Hepatocyte (in vitro differentiated cells): ENCODE results near the gene SPINT3. TPM values are rescaled to one million over a fixed set of nuclear protein-coding genes. Genes with fewer than 3 reads are reported as not detected.

Source experiments
- DNase-seq: peaks from one replicate; pipeline ENCODE4 v3.0.0-alpha.2; 2016; ENCODE audit warnings: low spot score
- H2AFZ ChIP-seq: fragments of 200-600 bp; sonication (generic); 2 replicates; pipeline ENCODE4 v1.6.0; 2016; ENCODE audit warnings: antibody characterized with exemption, mild to moderate bottlenecking
- H3K27ac ChIP-seq: fragments of 200-600 bp; sonication (generic); 2 replicates; pipeline ENCODE4 v1.5.1; 2016; ENCODE audit warnings: mild to moderate bottlenecking
- H3K27me3 ChIP-seq: fragments of 200-600 bp; sonication (generic); 2 replicates; pipeline ENCODE4 v1.6.1; 2016
- H3K36me3 ChIP-seq: fragments of 200-600 bp; sonication (generic); replicated peaks from 2 replicates; pipeline ENCODE4 v1.5.1; 2016; ENCODE audit warnings: low read depth; ENCODE audit not compliant: insufficient read depth
- H3K4me1 ChIP-seq: fragments of 200-600 bp; sonication (generic); 2 replicates; pipeline ENCODE4 v1.5.1; 2016; ENCODE audit warnings: mild to moderate bottlenecking, moderate library complexity; ENCODE audit not compliant: insufficient read depth
- H3K4me2 ChIP-seq: fragments of 200-600 bp; sonication (generic); 2 replicates; pipeline ENCODE4 v1.6.0; 2016
- H3K4me3 ChIP-seq: fragments of 200-600 bp; sonication (generic); 2 replicates; pipeline ENCODE4 v1.5.1; 2016; ENCODE audit warnings: mild to moderate bottlenecking
- H3K79me2 ChIP-seq: fragments of 200-600 bp; sonication (generic); 2 replicates; pipeline ENCODE4 v1.6.0; 2017; ENCODE audit warnings: mild to moderate bottlenecking
- H3K9me2 ChIP-seq: fragments of 200-600 bp; sonication (generic); replicated peaks from 2 replicates; pipeline ENCODE4 v1.6.0; 2017; ENCODE audit warnings: mild to moderate bottlenecking; ENCODE audit not compliant: insufficient read depth
- H3K9me3 ChIP-seq: fragments of 200-600 bp; sonication (generic); 2 replicates; pipeline ENCODE4 v1.5.1; 2016; ENCODE audit warnings: low read depth, mild to moderate bottlenecking
- H4K20me1 ChIP-seq: fragments of 200-600 bp; sonication (generic); 2 replicates; pipeline ENCODE4 v1.6.0; 2016; ENCODE audit warnings: mild to moderate bottlenecking; ENCODE audit not compliant: insufficient read depth, poor library complexity, severe bottlenecking
- CTCF ChIP-seq: fragments of 200-600 bp; sonication (generic); IDR thresholded peaks from 2 replicates; pipeline ENCODE4 v1.5.1; 2016; ENCODE audit warnings: antibody characterized with exemption, mild to moderate bottlenecking; ENCODE audit not compliant: poor library complexity
- EZH2 ChIP-seq: fragments of 200-600 bp; sonication (generic); IDR thresholded peaks from 2 replicates; pipeline ENCODE4 v1.6.1; 2016; ENCODE audit warnings: antibody characterized with exemption, mild to moderate bottlenecking, borderline replicate concordance
- EZH2phosphoT487 ChIP-seq: fragments of 200-600 bp; sonication (generic); IDR thresholded peaks from one replicate; pipeline ENCODE4 v1.6.1; 2018; ENCODE audit warnings: antibody characterized with exemption, mild to moderate bottlenecking, low read depth, moderate library complexity; ENCODE audit not compliant: unreplicated experiment, severe bottlenecking
- WGBS: methylation state at CpG from one replicate; pipeline ENCODE4 v1.1.6; 2016; ENCODE audit warnings: low lambda C conversion rate; ENCODE audit errors: missing lambda C conversion rate; 5-methylcytosine and 5-hydroxymethylcytosine counted together
- polyA plus RNA-seq: library from polyadenylated mRNA; unstranded; fragments of >200 nt; fragmentation: Nextera tagmentation; extraction: Ambion mirVana; gene quantifications from 2 replicates; pipeline ENCODE4 v1.2.1, GENCODE V29; 2016
- total RNA-seq: library from RNA; depleted of rRNA; stranded (reverse); fragments of >200 nt; gene quantifications from 2 replicates; pipeline ENCODE4 v1.2.3, GENCODE V29; 2014

The SPINT3 gene
- total RNA-seq = not detected in 2 replicates
- polyA plus RNA-seq = not detected in 2 replicates

- H3K4me3 ChIP-seq = no peak within 1 kb of the TSS
- no peaks in the 10 kb centered on the region for H3K4me1 ChIP-seq
- TF ChIP-seq EZH2 = no peak
- no peak for TF ChIP-seq CTCF
- no peak within 1 kb of the TSS for H2AFZ ChIP-seq
- no peak within 1 kb of the TSS for H3K4me2 ChIP-seq
- H3K36me3 ChIP-seq = no peaks in the 10 kb centered on the region
- no peaks in the 10 kb centered on the region for H3K9me2 ChIP-seq
- H3K27ac ChIP-seq = no peak within 1 kb of the TSS
- WGBS = 83% methylated on average over 5 of the region's 5 CpGs
- H3K9me3 ChIP-seq = no peaks in the 10 kb centered on the region
- H4K20me1 ChIP-seq = no peaks in the 10 kb centered on the region
- H3K27me3 ChIP-seq = peaks cover 16% of the 10 kb centered on the region
- DNase-seq = no peak
- H3K79me2 ChIP-seq = no peaks in the 10 kb centered on the region
These were observed at the start of gene SPINT3 for GRCh38 chr20:45515147-45515913. TSS of gene SPINT3 (minus strand) at chr20:45515622. CDS start at chr20:45515608, 14 bp downstream.

GRCh38 chr20:45564760-45565276, 49.4 kb upstream of the SPINT3 start:
- Histone ChIP-seq H3K9me3 (no peaks in the 10 kb centered on the region), H4K20me1 (no peaks in the 10 kb centered on the region), H3K36me3 (no peaks in the 10 kb centered on the region), H3K27me3 (peaks cover 3% of the 10 kb centered on the region), H3K79me2 (no peaks in the 10 kb centered on the region), H3K4me3 (no peak overlapping the region), H3K9me2 (no peaks in the 10 kb centered on the region), H3K4me1 (no peaks in the 10 kb centered on the region), H2AFZ (no peak overlapping the region), H3K27ac (no peak overlapping the region), H3K4me2 (no peak overlapping the region)
- WGBS = 86% methylated on average over 2 of the region's 2 CpGs
- DNase-seq = no peak
- TF ChIP-seq CTCF (no peak), EZH2phosphoT487 (no peak), EZH2 (no peak)

- Histone ChIP-seq H3K4me3 (no peak overlapping the region), H3K9me3 (no peaks in the 10 kb centered on the region), H3K4me2 (no peak overlapping the region), H3K27ac (no peak overlapping the region), H3K27me3 (no peaks in the 10 kb centered on the region), H4K20me1 (no peaks in the 10 kb centered on the region), H3K4me1 (no peaks in the 10 kb centered on the region), H3K36me3 (no peaks in the 10 kb centered on the region), H3K9me2 (no peaks in the 10 kb centered on the region), H3K79me2 (no peaks in the 10 kb centered on the region), H2AFZ (no peak overlapping the region)
- TF ChIP-seq EZH2 = no peak
- TF ChIP-seq EZH2phosphoT487 = no peak
- no peak for TF ChIP-seq CTCF
- WGBS = 69% methylated on average over 1 of the region's 1 CpG
- no peak for DNase-seq
These were observed 39.8 kb upstream of the SPINT3 start for GRCh38 chr20:45555198-45555597.
